ENCODE data around the gene STRIP2.
"Not testable (repeated sequence)": the region's sequence is repeated elsewhere in the genome, so short reads cannot be mapped to it uniquely, and the experiment has no call there.

Gene STRIP2, protein sequence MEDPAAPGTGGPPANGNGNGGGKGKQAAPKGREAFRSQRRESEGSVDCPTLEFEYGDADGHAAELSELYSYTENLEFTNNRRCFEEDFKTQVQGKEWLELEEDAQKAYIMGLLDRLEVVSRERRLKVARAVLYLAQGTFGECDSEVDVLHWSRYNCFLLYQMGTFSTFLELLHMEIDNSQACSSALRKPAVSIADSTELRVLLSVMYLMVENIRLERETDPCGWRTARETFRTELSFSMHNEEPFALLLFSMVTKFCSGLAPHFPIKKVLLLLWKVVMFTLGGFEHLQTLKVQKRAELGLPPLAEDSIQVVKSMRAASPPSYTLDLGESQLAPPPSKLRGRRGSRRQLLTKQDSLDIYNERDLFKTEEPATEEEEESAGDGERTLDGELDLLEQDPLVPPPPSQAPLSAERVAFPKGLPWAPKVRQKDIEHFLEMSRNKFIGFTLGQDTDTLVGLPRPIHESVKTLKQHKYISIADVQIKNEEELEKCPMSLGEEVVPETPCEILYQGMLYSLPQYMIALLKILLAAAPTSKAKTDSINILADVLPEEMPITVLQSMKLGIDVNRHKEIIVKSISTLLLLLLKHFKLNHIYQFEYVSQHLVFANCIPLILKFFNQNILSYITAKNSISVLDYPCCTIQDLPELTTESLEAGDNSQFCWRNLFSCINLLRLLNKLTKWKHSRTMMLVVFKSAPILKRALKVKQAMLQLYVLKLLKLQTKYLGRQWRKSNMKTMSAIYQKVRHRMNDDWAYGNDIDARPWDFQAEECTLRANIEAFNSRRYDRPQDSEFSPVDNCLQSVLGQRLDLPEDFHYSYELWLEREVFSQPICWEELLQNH

DNA sequence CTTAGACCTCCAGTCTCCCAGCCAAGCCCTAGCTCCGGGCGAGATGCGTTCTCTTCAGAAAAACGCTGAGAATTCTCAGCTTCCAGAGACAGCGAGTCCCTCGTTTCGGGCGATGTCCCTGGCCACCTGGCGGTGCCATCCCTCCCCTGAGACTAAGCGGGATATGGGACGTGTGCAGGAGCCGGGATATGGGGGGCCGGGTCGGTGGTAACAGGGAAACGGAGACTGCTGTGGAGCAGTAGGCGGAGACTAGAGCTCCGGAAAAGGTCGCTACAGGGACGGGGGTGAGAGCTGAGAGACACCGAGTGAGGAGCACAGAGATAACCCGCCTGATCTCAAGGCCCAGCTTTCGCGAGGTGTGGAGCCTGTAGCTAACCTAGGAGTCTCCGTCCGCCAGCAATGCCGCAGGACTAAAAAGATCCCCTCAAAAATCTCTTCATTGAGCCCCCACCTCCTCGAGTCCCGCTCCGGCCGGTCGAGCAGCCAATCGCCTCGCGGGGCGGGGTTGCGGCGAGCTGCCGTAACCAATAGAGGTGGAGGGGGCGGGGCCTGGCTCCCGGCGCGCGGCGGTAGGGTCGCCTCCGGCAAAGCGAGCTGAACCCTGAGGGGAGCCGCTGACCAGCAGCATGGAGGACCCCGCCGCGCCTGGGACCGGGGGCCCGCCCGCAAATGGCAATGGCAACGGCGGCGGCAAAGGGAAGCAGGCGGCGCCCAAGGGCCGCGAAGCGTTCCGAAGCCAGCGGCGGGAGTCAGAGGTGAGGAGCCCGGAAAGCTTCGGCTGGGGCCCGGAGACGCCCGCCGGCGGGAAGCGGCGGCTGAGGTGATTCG, at the start of gene STRIP2:
Gene STRIP2 (plus strand): TSS at position 586 of the 828 bp plus-strand sequence. CDS start 41 bp downstream, at position 627.
- peak; percentile 79 to 88 for DNase-seq

DNA sequence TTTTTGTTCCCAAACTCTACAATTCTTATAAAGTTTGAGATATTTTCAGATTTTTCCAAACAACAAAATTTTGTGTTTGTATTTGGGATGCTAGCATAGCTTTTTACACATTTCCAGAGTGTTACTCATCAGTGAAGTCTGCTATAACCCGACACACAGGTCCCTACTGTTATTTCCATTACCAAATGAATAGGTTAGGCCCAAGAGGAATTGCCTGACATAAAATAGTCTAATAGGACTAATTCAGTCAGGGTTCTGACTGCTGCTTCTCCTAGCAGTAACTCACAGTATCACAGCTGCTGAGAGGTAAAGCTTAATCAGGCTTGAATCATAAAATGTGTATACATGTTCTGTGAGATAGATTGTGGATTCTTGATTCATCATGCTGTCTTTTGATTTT, 49.1 kb upstream of the STRIP2 start:
- no peak for DNase-seq

DNA sequence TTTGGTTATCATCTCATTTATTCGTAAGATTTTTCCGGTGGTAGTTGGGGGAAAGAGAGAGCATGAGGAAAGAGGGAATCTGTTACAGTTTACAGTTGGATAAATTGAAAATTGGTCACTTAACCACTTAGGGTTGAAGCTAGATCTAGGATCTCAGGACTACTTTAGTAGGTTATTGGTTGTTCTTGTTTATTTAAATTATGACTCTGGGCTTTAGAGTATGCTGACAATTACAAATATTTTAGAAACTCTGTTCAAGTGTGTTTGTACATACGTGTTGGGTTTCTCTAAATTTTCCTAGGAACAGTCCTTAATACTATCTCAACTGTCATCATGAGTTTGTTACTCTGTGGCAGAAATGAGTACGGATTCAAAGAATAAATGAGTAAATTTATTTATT, 48.6 kb upstream of the STRIP2 start:
- no peak for DNase-seq

DNA sequence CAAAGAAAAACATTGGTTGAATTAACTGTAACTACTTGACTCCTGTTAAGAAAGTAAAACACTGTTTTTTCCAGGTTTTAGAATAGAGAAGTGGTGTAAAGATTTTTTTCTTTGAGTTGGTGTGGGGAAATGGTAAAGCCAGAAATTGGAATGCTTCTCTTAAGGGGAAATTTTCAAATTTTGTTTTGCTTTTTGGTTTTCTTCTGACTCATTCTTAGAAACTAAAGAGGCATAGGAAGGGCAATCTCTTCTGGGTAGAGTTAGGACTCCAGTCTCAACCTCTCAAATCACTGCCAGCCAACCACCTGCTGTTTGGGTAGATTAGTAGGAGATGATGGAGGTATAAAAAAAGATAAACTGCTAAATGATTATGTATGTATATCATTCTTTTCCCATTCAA, 47.7 kb upstream of the STRIP2 start:
- DNase-seq, result no peak

DNA sequence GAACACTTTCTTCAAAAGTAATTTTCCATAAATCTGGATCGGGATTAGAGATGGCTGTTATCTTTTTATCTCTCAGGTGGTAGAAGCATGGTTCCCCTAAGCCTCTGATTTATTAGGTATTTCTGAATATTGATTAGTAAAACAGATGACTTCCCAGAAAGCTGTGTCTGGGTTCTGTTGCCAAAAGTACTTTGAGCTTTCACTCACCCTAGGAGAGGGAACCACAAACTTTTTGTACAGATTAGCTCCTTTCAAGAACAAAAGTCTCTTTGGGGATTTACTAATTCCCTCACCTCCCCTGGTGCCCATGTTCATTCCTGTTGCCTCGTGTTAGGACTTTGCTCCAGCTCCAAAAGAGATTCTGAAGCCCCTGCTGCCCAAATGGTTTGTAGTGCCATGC, 46.7 kb upstream of the STRIP2 start:
- no peak for DNase-seq

DNA sequence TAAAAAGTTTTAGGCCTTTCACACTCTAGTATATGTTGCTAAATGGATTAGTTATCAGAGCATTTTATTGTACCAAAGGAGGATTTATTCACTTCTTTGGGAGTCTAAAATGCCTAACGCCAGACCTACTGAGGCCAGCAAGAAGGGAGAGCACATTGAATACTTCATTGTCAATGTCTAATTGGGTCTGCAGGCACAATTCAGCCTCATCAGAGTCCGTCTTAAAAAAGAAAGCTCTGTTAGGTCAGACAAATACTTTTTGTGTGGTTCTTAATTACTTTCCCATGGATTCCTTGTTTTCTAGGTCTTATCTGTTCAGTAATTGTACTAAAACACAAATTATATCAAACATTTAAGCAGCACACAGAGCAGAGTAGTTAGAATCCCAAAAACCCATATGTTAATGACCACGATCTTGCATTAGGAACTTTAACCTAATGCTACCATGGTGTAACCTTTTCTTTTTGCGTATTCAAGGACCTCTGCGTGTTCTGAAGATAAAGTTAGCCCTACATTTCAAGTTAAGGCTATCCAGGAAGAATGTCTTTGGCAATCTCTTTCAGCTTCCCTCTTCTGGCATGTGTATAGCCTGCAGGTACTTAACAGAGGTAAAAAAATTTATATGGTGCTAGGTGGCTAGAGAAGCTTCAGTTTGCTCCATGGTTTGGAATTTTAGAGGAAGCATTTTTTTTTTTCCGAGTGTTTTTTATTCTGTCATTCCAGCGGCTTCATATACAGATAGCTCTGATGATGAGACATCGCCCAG, 45.7 kb upstream of the STRIP2 start:
- no peak for DNase-seq

DNA sequence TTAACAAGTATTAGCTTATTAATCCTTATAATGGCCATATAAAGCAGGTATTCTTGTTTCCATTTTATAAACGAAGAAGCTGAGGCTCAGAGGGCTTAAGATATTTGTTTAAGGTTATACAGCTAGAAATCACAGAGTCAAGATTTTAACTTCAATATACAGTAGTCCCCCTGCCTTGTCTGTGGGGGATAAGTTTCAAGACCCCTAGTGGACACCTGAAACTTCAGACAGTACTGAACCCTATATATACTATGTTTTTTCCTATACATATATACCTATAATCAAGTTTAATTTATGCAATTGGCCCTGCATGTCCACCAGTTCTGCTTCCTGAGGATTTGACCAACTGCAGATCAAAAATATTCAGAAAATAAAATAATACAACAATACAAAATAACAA, 44.4 kb upstream of the STRIP2 start:
- no peak for DNase-seq

DNA sequence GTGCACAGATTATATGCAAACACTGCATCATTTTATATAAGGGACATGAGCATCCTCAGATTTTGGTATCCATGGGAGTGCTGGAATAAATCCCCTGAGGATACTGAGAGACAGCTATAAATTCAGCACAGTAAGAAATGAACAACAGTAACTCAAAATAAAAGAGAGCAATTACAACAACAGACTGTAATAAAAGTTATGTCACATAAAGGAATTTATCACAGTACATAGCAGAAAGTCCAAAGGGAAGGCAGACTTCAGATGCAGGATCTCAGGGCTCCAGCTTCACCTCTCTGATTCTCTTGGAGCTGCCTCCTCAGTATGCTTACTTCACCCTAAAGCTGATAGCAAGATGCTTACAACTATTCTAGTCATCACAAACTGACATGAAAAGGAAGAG, 43.9 kb upstream of the STRIP2 start:
- no peak for DNase-seq

DNA sequence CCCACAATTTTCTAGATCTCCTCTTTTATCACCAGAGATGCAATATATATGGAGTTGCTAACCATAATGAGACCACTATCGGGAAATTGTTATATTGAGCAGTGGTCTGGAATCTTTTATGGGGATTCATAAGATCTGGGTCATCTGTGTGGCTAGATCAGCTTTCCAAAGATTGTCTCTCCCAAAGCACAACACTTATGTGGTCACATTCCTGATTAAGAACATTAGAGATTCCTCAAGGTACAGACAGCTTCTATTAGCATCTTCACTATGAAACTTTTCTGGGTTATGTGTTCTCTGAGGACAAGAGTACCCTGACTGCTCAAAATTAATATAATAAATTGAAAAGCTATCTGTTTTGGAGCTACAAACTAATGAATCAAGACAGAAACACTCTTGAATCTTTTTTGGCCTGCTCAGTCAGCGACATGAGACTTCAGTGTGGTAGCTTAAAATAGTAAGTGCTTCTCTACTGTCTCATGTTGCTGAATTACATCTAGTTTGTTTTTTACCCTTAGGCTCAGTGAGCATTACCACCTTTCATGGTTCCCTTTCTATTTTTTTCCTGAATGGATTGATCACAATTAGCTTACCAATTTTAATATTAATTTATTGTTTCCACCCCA, 42.6 kb upstream of the STRIP2 start:
- DNase-seq, result no peak

DNA sequence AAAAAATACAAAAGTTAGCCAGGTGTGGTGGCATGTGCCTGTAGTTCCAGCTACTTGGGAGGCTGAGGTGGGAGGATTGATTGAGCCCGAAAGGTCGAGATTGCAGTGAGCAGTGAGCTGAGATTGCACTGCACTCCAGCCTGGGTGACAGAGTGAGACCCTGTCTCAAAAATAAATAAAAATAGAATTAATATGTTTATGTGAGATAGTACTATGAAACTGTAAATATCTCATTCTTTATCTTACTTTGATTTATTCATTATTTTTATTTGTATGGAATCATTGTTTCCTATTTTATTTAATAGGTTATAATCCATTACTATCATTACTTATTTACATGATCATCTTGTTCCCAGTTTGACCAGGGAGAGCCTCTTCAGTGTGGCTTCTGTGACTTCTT, 41.0 kb upstream of the STRIP2 start:
- no peak for DNase-seq

DNA sequence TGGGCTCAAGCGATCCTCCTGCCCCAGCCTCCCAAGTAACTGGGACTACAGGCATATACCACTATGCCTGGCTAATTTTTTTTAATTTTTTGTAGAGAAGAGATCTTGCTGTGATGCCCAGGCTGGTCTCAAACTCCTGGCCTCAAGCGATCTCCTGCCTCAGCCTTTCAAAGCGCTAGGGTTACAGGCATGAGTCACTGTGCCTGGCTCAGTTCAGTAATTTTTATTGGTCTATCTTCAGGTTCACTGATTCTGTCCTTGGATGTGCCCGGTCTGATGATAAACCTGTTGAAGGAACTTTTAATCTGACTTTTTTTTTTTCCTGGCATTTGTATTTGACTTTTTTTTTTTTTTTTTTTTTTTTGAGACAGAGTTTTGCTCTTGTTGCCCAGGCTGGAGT, 40.1 kb upstream of the STRIP2 start:
- DNase-seq, result no peak

DNA sequence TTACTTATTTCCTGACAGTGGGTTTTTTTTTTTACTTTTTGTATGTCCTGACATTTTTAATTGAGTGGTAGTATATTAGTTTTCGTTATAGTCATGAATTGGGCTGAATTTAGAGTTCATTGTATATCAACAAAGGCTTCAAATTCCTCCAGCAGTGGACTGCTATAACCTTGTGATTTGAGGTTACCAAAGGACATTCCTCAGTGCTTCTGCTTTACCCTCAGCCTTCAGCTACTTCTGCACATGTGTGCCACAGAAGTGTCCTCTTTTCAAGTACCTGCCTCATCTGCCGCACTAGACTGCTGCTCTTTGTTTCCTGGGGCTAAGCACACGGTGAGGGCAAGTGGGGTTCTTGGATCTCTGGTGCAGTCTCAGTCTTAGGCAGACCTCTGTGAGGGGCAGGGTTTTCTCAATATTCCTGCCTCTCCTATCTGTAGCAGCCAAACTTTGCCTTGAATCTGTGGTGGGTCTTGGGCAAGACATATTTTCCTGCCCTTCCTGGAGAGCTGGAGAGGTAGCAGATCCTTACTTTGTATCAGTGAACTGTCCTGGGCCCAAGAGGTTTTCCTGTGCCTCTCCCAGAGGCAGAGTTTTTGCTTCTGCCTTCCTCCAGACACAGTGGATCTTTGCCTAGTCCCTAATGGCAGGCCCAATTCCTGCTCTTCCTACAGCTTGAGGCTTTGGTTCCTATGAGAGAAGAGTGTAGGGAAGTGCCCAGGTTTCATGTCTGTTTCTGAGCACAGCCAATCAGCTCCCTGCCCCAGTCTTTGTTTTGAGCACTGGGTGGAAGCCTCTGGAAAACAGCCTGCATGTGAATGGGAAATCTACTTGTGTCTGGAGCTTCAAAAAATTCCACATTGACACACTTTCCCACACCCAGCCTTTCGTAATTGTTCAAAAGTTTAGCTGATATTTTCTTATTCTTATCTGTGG, 39.0 kb upstream of the STRIP2 start:
- no peak for DNase-seq

DNA sequence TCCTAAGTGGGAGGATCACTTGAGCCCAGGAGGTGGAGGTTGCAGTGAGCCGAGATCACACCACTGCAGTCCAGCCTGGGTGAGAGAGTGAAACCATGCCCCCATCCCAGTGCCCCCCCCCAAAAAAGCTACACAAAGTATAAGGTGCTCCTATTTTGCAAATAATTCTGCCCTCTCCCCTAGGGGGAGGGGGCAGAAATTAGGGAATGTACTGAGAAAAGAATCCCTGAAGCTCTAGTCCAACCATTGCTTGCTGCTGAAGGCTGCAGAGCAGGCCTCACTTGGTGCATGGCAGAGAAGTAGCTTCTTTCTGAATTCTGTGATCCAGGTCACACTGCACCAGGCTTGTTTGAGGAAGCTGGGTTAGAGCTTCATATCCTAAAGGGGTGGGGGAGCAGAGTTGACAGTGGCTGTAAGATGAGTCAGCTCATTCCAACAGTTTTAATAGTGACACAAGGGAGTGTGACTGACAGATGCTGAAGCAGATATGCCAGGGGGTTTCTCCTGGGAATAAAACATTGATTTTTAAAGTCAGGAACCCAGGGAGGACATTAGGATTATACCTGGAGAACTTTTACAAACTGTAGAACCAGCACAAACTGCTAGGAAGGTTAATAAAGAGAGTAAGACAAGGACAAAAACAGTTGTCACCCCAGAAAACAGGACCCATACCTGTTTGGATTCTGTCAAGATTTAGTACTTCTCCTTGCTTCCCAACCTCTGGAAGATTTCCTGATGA, 32.8 kb upstream of the STRIP2 start:
- DNase-seq, result no peak

DNA sequence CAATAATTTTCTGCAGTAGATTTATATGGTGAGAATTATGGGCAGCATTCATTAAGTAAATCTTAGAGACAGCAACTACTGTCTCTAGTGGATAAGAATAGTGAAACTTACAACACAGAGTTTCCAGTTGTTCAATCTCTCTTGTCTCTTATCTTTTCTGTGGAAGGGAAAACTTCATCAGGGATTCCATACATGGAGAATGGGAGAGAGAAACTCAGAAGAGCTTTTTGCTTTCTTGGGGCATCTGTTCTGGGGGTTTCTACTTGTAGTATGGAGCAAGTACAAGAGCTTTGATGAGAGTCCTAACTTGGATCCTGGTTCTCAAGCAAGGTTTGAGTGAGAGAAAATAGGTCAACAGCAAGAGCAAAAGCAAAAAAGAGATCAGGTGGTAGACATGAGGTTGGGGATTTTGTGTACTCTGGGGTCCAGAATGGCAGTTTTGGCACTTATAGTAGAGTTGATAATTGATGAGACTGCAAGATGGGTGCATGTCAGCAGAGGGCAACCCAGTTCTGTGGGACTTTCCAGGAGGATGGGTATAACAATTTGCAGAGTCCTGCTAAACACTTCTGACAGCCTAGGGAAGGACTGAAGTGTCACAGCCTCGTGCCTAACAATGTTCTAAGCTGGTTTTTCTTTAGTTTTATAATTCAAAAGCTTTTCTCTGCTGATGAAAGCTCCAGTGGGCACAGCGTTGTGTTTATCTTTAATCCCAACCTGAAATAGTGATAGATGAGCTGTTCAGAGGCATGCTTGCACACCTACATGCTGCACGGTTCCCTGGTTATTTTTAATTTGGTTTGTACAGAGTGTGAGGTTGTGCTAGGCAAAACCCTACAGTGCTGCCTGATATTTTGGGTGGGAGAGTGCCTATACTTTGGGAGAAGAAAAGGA, 32.0 kb upstream of the STRIP2 start:
- DNase-seq, result peak in 1 of 2 experiments; percentile 19

DNA sequence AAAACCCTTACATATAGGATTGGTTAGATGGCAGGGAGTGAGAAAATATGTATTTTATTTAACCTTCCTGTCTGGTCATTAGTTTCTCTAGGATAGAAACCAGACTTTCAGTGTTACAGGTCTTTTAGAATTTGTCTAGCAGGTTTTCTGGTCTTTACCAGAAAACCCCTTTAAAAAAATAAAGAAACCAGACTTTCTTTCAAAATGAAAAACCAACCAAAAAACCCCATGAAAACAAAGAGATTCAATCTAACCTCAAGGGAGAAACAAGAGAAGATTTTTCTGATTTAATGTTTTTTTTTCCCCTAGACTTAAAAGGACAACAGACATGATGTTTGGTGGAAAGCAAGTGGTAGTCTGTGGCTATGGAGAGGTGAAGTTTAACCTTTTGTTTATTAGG, 28.7 kb upstream of the STRIP2 start:
- DNase-seq, result no peak

DNA sequence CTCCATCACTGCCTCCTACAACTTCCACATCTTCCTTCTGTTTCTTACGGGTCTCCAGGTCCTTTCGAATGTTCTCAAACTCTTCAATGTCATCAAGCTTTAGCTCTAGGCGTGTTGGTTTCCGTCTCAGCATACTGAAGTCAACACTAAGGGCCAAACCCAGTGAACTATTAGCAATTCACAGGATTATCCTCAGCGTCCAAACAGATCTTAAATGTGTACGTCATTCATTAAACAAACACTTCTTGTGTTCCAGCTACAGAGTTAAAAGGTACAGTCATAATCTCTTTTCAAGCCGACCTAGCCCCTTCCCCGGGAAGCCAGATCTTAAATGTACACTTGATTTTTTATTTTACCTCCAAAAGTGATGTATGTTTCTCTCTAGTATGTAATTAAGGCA, 24.0 kb upstream of the STRIP2 start:
- DNase-seq, result not testable (repeated sequence)

DNA sequence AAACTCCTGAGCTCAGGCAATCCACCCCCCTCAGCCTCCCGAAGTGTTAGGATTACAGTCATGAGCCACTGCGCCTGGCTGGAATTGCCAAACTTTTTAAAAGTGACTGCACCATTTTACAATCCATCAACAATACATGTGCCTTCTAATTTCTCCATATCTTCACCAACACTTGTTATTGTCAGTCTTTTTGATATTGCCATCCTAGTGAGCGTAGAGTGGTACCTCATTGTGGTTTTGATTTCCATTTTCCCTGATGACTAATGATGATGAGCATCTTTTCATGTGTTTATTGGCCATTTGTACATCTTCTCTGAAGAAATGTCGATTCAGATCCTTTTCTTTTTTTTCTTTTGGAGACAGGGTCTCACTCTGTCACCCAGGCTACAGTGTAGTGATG, 21.7 kb upstream of the STRIP2 start:
- DNase-seq, result no peak

DNA sequence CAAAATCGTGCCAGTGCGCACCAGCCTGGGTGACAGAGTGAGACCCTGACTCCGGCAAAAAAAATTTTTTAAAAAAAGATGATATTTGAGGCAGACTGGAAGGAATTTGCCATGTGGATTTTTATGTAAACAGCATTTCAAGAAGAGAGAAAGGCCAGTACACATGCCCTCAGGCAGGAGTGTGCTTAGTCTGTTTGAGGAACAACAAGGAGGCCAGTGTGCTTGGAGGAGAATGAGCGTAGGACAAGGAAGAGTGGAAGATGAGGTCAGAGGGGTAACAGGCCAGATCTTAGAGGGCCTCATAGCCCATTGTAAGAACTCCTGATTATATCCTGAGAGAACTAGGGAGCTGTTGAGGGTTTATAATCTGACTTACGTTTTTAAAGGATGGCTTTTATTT, 17.2 kb upstream of the STRIP2 start:
- DNase-seq, result no peak

DNA sequence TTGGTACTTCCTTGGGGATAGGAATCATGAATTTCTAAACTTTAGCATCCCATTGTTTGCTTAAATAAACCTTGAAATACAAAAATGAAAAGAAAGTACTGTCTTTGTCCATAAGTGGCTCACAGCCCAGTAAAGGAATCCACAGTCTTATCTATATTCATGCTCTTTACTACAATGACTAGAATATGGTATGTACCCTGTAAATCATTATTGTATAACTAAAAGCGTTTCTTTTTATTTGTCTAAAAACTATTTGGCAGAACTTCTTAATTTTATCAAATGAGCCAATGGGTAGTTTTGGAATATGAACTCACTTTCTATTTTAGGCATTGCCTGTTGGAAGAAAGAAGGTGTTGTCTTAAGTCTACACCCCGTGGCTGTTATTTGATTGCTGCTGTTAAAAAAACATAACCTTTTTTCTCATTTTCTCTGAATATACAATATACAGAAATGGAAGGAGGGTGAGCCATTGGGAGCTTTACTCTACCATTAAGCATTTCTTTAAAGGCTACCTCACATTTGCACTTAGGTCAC, 12.4 kb upstream of the STRIP2 start:
- no peak for DNase-seq
